Keratinocyte (primary cell): ENCODE measurements around the gene CATSPER1. TPM values are rescaled to one million over a fixed set of nuclear protein-coding genes. Genes with fewer than 3 reads are reported as not detected.

Experiments
- DNase-seq: peaks from one replicate; pipeline ENCODE4 v3.0.0-alpha.2; 2011; ENCODE audit warnings: low read depth, missing footprints, low spot score
- FAIRE-seq: peaks from 2 replicates; lab custom pipeline; 2011; peaks lifted over from hg19 to GRCh38; lab: Jason Lieb, UNC
- H2AFZ ChIP-seq: 2 replicates; pipeline ENCODE4 v1.6.0; 2012; ENCODE audit warnings: low read length, control low read depth, inconsistent platforms; ENCODE audit not compliant: control insufficient read depth
- H3K27ac ChIP-seq: 2 replicates; pipeline ENCODE4 v1.5.1; 2011; ENCODE audit warnings: low read length; ENCODE audit not compliant: control insufficient read depth, insufficient read depth
- H3K27me3 ChIP-seq: 3 replicates; pipeline ENCODE4 v1.6.0; 2011; ENCODE audit warnings: low read length; ENCODE audit not compliant: control insufficient read depth, insufficient read depth; ENCODE audit errors: extremely low read depth
- H3K36me3 ChIP-seq, 2 experiments: 2 replicates in 1 of 2; 3 replicates in 1 of 2; pipeline ENCODE4 v1.5.1; 2011; ENCODE audit warnings: low read length in 2 of 2, mild to moderate bottlenecking in 1 of 2; ENCODE audit not compliant: control insufficient read depth in 2 of 2, insufficient read depth in 2 of 2; ENCODE audit errors: extremely low read depth in 1 of 2
- H3K4me1 ChIP-seq: 3 replicates; pipeline ENCODE4 v1.5.1; 2011; ENCODE audit warnings: low read length; ENCODE audit not compliant: control insufficient read depth, insufficient read depth; ENCODE audit errors: extremely low read depth
- H3K4me2 ChIP-seq: 3 replicates; pipeline ENCODE4 v1.6.0; 2011; ENCODE audit warnings: low read depth, low read length; ENCODE audit not compliant: control insufficient read depth, insufficient read depth; ENCODE audit errors: extremely low read depth
- H3K4me3 ChIP-seq, 3 experiments: fragments of 200-600 bp in 1 of 3; sonication (generic) in 1 of 3; 2 replicates in 2 of 3; 3 replicates in 1 of 3; pipeline ENCODE4 v1.5.1; 2011 to 2016; ENCODE audit warnings: low read length in 3 of 3, mild to moderate bottlenecking in 3 of 3, control low read depth in 2 of 3, inconsistent platforms in 1 of 3, low read depth in 1 of 3, mixed read lengths in 1 of 3, mixed run types in 1 of 3, moderate library complexity in 1 of 3; ENCODE audit not compliant: control insufficient read depth in 2 of 3, insufficient read depth in 2 of 3; ENCODE audit errors: extremely low read depth in 1 of 3
- H3K79me2 ChIP-seq: 2 replicates; pipeline ENCODE4 v1.6.0; 2012; ENCODE audit warnings: low read length; ENCODE audit not compliant: control insufficient read depth, insufficient read depth
- H3K9ac ChIP-seq: 3 replicates; pipeline ENCODE4 v1.6.0; 2011; ENCODE audit warnings: low read length; ENCODE audit not compliant: control insufficient read depth, insufficient read depth; ENCODE audit errors: extremely low read depth
- H3K9me1 ChIP-seq: 3 replicates; pipeline ENCODE4 v1.6.0; 2011; ENCODE audit warnings: low read length; ENCODE audit not compliant: control insufficient read depth, insufficient read depth; ENCODE audit errors: extremely low read depth
- H3K9me3 ChIP-seq: 2 replicates; pipeline ENCODE4 v1.5.1; 2012; ENCODE audit warnings: low read depth, low read length; ENCODE audit not compliant: control insufficient read depth
- H4K20me1 ChIP-seq: 3 replicates; pipeline ENCODE4 v1.6.0; 2011; ENCODE audit warnings: low read length; ENCODE audit not compliant: control insufficient read depth, insufficient read depth; ENCODE audit errors: extremely low read depth
- CTCF ChIP-seq, 3 experiments: IDR thresholded peaks in 1 of 3; conservative IDR thresholded peaks in 1 of 3; optimal IDR thresholded peaks in 1 of 3; 2 replicates in 2 of 3; 3 replicates in 1 of 3; pipeline versions ENCODE3 to v1.5.1; 2011; ENCODE audit warnings: low read length in 3 of 3, mild to moderate bottlenecking in 3 of 3, moderate library complexity in 2 of 3, control low read depth in 1 of 3, inconsistent platforms in 1 of 3; ENCODE audit not compliant: insufficient read depth in 2 of 3; ENCODE audit errors: extremely low read depth in 1 of 3
- EZH2 ChIP-seq: IDR thresholded peaks from one replicate; pipeline ENCODE4 v1.6.1; 2012; ENCODE audit warnings: inconsistent platforms, mild to moderate bottlenecking, low read length, moderate library complexity
- dilution Hi-C: fragments of 300-500 bp; cut with MboI; formaldehyde crosslinking; loops from one replicate; pipeline ENCODE4 v1.7.0; 2020; ENCODE audit warnings: low sequenced_read_pairs; ENCODE audit not compliant: extremely low pct_ligation_motif_present
- polyA plus RNA-seq, 5 experiments: library from polyadenylated mRNA; depleted of rRNA in 3 of 5; stranded (reverse) in 3 of 5; stranded (forward) in 1 of 5; unstranded in 1 of 5; fragments of >200 nt; gene quantifications; 1 replicate in 1 of 5; 2 replicates in 3 of 5; 3 replicates in 1 of 5; pipeline versions ENCODE4 v1.2.1 to v1.2.3, GENCODE V29; 2011 to 2012; ENCODE audit warnings: missing spikeins in 2 of 5, low read depth in 1 of 5, low replicate concordance in 1 of 5

The CATSPER1 gene
- polyA plus RNA-seq, 1 donor (not counting 4 experiments of a cell fraction or from before 2014, with no cell fraction given), result not detected

- H3K36me3 ChIP-seq, result peaks cover 51 to 71% of the 10 kb centered on the region in 2 experiments
- H2AFZ ChIP-seq, result no peak overlapping the region
- DNase-seq (no peak), FAIRE-seq (no peak)
- no peaks in the 10 kb centered on the region for H3K27me3 ChIP-seq
- H4K20me1 ChIP-seq, result peaks cover 11% of the 10 kb centered on the region
- H3K79me2 ChIP-seq, result peaks cover 15% of the 10 kb centered on the region
- peaks cover 23% of the 10 kb centered on the region for H3K4me1 ChIP-seq
- H3K9me3 ChIP-seq, result no peaks in the 10 kb centered on the region
- TF ChIP-seq CTCF (optimal IDR thresholded peaks at IDR 0.05 in 1 of 3, IDR thresholded peaks at IDR 0.05 in 1 of 3, conservative IDR thresholded peaks at IDR 0.05 in 1 of 3; ENCODE audit: extremely low read depth in 1 of 3, insufficient read depth in 2 of 3, low read length in 3 of 3) (no peak), EZH2 (no peak)
- no peak overlapping the region for H3K4me2 ChIP-seq
- H3K9me1 ChIP-seq, result peaks cover 3% of the 10 kb centered on the region
- dilution Hi-C loops, result no loop called here
- no peak overlapping the region for H3K27ac ChIP-seq
- H3K4me3 ChIP-seq, result no peak overlapping the region
- no peak overlapping the region for H3K9ac ChIP-seq
Observed at GRCh38 chr11:66064571-66064970, 38.3 kb upstream of the CATSPER1 start.

GRCh38 chr11:66063900-66064299, 37.6 kb upstream of the CATSPER1 start:
- no peak overlapping the region for H3K4me2 ChIP-seq
- H3K4me3 ChIP-seq, result no peak overlapping the region
- no peak overlapping the region for H3K27ac ChIP-seq
- FAIRE-seq (no peak), DNase-seq (no peak)
- no peak overlapping the region for H3K9ac ChIP-seq
- peaks cover 10% of the 10 kb centered on the region for H4K20me1 ChIP-seq
- no peaks in the 10 kb centered on the region for H3K9me3 ChIP-seq
- dilution Hi-C loops, result no loop called here
- H3K36me3 ChIP-seq, result peaks cover 56 to 70% of the 10 kb centered on the region in 2 experiments
- H3K9me1 ChIP-seq, result peaks cover 3% of the 10 kb centered on the region
- TF ChIP-seq CTCF (optimal IDR thresholded peaks at IDR 0.05 in 1 of 3, IDR thresholded peaks at IDR 0.05 in 1 of 3, conservative IDR thresholded peaks at IDR 0.05 in 1 of 3; ENCODE audit: extremely low read depth in 1 of 3, insufficient read depth in 2 of 3, low read length in 3 of 3) (no peak), EZH2 (no peak)
- peaks cover 15% of the 10 kb centered on the region for H3K79me2 ChIP-seq
- H3K4me1 ChIP-seq, result peaks cover 18% of the 10 kb centered on the region
- no peaks in the 10 kb centered on the region for H3K27me3 ChIP-seq
- no peak overlapping the region for H2AFZ ChIP-seq
